Gastroesophageal sphincter (tissue), 3 donors: Measurements from ENCODE around the gene XPA.
"Not testable (repeated sequence)": the region's sequence is repeated elsewhere in the genome, so short reads cannot be mapped to it uniquely, and the experiment has no call there.

ENCODE experiments used
- POLR2A ChIP-seq, 2 donors: fragments of 450-650 bp; IDR thresholded peaks; one replicate each; pipeline ENCODE4 v1.6.1; 2017; ENCODE audit warnings: antibody characterized with exemption in 2 of 2, mild to moderate bottlenecking in 2 of 2, moderate library complexity in 1 of 2
- POLR2AphosphoS5 ChIP-seq: sonication (generic); formaldehyde crosslinking; IDR thresholded peaks from one replicate; pipeline ENCODE4 v1.6.1; 2017; ENCODE audit warnings: antibody characterized with exemption
- TF ChIP-seq, protein P1 (sequence below), 4 experiments: fragments of 200-600 bp in 2 of 4; fragments of 450-650 bp in 2 of 4; sonication (generic) in 1 of 4; IDR thresholded peaks; one replicate each; pipeline ENCODE4 v1.5.1; 2017 to 2019; ENCODE audit warnings: antibody characterized with exemption in 4 of 4, mild to moderate bottlenecking in 2 of 4, moderate library complexity in 2 of 4

- TF ChIP-seq, protein P1, sequence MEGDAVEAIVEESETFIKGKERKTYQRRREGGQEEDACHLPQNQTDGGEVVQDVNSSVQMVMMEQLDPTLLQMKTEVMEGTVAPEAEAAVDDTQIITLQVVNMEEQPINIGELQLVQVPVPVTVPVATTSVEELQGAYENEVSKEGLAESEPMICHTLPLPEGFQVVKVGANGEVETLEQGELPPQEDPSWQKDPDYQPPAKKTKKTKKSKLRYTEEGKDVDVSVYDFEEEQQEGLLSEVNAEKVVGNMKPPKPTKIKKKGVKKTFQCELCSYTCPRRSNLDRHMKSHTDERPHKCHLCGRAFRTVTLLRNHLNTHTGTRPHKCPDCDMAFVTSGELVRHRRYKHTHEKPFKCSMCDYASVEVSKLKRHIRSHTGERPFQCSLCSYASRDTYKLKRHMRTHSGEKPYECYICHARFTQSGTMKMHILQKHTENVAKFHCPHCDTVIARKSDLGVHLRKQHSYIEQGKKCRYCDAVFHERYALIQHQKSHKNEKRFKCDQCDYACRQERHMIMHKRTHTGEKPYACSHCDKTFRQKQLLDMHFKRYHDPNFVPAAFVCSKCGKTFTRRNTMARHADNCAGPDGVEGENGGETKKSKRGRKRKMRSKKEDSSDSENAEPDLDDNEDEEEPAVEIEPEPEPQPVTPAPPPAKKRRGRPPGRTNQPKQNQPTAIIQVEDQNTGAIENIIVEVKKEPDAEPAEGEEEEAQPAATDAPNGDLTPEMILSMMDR (IDR thresholded peaks at IDR 0.05) = not testable (repeated sequence)
- not testable (repeated sequence) for TF ChIP-seq POLR2A (IDR thresholded peaks at IDR 0.05); POLR2AphosphoS5
Observed at GRCh38 chr9:97699824-97700223, 2.7 kb upstream of the XPA start.
